ENCODE measurements around the gene KIAA0825.

DNA sequence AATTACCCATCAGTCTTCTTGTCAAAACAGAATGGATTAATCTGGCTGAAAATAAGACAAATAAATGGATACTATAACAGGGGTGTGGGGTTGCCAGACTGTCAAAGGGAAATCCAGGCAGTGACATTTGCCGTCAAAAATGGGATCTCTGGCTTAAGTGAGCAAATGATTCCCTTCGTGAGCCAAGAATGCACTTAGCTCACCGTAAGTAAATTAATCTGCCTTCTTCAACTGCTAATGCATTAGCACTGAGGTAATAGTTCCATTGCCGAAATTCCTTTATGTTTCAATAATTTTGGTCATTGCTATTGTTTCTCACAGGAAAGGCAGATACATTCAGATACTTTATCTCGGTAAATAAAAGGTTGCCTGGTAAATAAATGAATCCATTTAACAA is 377.8 kb downstream of the KIAA0825 start:
- no peak for TF ChIP-seq SUZ12 (IDR thresholded peaks at IDR 0.05; ENCODE audit: extremely low read depth, insufficient read depth, insufficient read length)
- no peak for TF ChIP-seq ZNF274 (IDR thresholded peaks at IDR 0.05; ENCODE audit: low read depth, low read length)
- no peak for TF ChIP-seq YY1 (IDR thresholded peaks at IDR 0.05; ENCODE audit: insufficient read depth, insufficient read length)
